Stimulated activated CD4-positive, alpha-beta T cell treated with anti-CD3 and anti-CD28 coated beads, Interleukin-15, amount 100 ng/mL, for 48 hours (primary cell): ENCODE data around the gene KLF7.

ENCODE experiments used
- DNase-seq, 2 donors: peaks; one replicate each; pipeline ENCODE4 v3.0.0-alpha.2; 2020; ENCODE audit warnings: low read depth in 2 of 2

The KLF7 gene

GRCh38 chr2:207149249-207150213 is 16.2 kb downstream of the KLF7 start:
- DNase-seq, result no peak

- no peak for DNase-seq
Observed at GRCh38 chr2:207148020-207148419, 17.7 kb downstream of the KLF7 start.

- DNase-seq, result no peak
Observed at GRCh38 chr2:207144173-207144785, 21.5 kb downstream of the KLF7 start.

- DNase-seq, result no peak
Observed at GRCh38 chr2:207143215-207144172, 22.3 kb downstream of the KLF7 start.

- no peak for DNase-seq
Observed at GRCh38 chr2:207142461-207142860, 23.3 kb downstream of the KLF7 start.

- DNase-seq, result no peak
Observed at GRCh38 chr2:207141386-207141785, 24.4 kb downstream of the KLF7 start.

GRCh38 chr2:207140265-207140664 is 25.5 kb downstream of the KLF7 start:
- DNase-seq, result no peak

- DNase-seq, result no peak
Observed at GRCh38 chr2:207139552-207139951, 26.2 kb downstream of the KLF7 start.

GRCh38 chr2:207138627-207139297 is 27.0 kb downstream of the KLF7 start:
- no peak for DNase-seq

- no peak for DNase-seq
Observed at GRCh38 chr2:207137596-207138337, 28.0 kb downstream of the KLF7 start.

GRCh38 chr2:207136874-207137273 is 28.9 kb downstream of the KLF7 start:
- no peak for DNase-seq

GRCh38 chr2:207135801-207136457 is 29.8 kb downstream of the KLF7 start:
- no peak for DNase-seq

- no peak for DNase-seq
Observed at GRCh38 chr2:207135340-207135739, 30.4 kb downstream of the KLF7 start.

GRCh38 chr2:207133820-207134519 is 31.8 kb downstream of the KLF7 start:
- no peak for DNase-seq

GRCh38 chr2:207133458-207133819 is 32.3 kb downstream of the KLF7 start:
- no peak for DNase-seq

GRCh38 chr2:207132019-207132418 is 33.7 kb downstream of the KLF7 start:
- no peak for DNase-seq

GRCh38 chr2:207131594-207131993 is 34.2 kb downstream of the KLF7 start:
- DNase-seq, result no peak

- no peak for DNase-seq
Observed at GRCh38 chr2:207130958-207131521, 34.7 kb downstream of the KLF7 start.

- no peak for DNase-seq
Observed at GRCh38 chr2:207129821-207130220, 35.9 kb downstream of the KLF7 start.
